HuH-7 (cell line): ENCODE data around the gene ARMS2.

ENCODE experiments used
- DNase-seq: peaks from one replicate; pipeline ENCODE4 v3.0.0; 2011; ENCODE audit warnings: low spot score

Gene ARMS2

GRCh38 chr10:122473116-122473515, 18.7 kb downstream of the ARMS2 start:
- no peak for DNase-seq

- no peak for DNase-seq
These were observed 19.8 kb downstream of the ARMS2 start for GRCh38 chr10:122474131-122474818.

- no peak for DNase-seq
These were observed 20.6 kb downstream of the ARMS2 start for GRCh38 chr10:122475100-122475499.

- no peak for DNase-seq
These were observed 21.3 kb downstream of the ARMS2 start for GRCh38 chr10:122475591-122476332.

GRCh38 chr10:122476333-122476695, 21.9 kb downstream of the ARMS2 start:
- no peak for DNase-seq

- DNase-seq: no peak
These were observed 23.0 kb downstream of the ARMS2 start for GRCh38 chr10:122477436-122477835.

GRCh38 chr10:122478971-122479370, 24.5 kb downstream of the ARMS2 start:
- no peak for DNase-seq

- DNase-seq: no peak
These were observed 25.8 kb downstream of the ARMS2 start for GRCh38 chr10:122480146-122480833.

GRCh38 chr10:122481296-122482056, 27.0 kb downstream of the ARMS2 start:
- no peak for DNase-seq

GRCh38 chr10:122484276-122485060, 30.0 kb downstream of the ARMS2 start:
- no peak for DNase-seq

- DNase-seq: no peak
These were observed 31.2 kb downstream of the ARMS2 start for GRCh38 chr10:122485670-122486069.

- no peak for DNase-seq
These were observed 32.1 kb downstream of the ARMS2 start for GRCh38 chr10:122486406-122487080.

- DNase-seq: no peak
These were observed 32.8 kb downstream of the ARMS2 start for GRCh38 chr10:122487174-122487765.

GRCh38 chr10:122490268-122490667, 35.8 kb downstream of the ARMS2 start:
- DNase-seq: no peak

GRCh38 chr10:122490786-122491680, 36.6 kb downstream of the ARMS2 start:
- no peak for DNase-seq

- no peak for DNase-seq
These were observed 37.6 kb downstream of the ARMS2 start for GRCh38 chr10:122492006-122492405.

GRCh38 chr10:122492999-122493481, 38.6 kb downstream of the ARMS2 start:
- no peak for DNase-seq

- DNase-seq: no peak
These were observed 39.3 kb downstream of the ARMS2 start for GRCh38 chr10:122493761-122494160.

GRCh38 chr10:122494173-122494820, 39.8 kb downstream of the ARMS2 start:
- DNase-seq: no peak
